ENCODE data around the gene NELFE.
"Not testable (repeated sequence)": the region's sequence is repeated elsewhere in the genome, so short reads cannot be mapped to it uniquely, and the experiment has no call there.

Gene NELFE

DNA sequence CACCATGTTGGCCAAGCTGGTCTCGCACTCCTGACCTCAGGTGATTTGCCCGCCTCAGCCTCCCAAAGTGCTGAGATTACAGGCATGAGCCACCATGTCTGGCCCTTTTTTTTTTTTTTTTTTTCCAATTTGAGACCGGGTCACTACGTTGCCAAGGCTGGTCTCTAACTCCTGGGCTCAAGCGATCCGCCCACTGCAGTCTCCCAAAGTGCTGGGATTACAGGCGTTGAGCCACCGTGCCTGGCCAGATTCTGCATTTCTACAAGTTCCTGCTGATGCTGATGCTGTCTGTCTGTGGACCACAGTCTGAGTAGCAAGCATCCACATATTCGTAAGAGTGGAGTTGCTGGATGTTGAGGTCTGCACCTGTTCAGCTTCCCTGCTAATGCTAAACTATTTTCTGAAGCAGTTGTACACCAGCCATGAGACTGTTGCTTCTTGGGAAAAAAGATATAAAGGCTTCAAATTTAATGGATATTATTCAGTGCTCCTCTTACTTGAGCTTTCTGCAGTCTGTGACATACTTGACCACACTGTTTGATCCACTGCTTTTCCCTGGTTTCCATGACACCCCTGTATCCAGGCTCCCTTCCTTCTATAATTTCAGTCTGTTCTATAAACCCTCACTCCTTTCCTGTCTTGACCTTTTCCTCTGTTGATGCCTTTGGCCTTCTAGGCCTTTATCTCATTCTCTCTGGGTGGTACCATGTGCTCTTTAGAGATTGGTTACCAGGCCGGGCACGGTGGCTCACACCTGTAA, 46.8 kb downstream of the NELFE start:
- DNase-seq, result no peak

DNA sequence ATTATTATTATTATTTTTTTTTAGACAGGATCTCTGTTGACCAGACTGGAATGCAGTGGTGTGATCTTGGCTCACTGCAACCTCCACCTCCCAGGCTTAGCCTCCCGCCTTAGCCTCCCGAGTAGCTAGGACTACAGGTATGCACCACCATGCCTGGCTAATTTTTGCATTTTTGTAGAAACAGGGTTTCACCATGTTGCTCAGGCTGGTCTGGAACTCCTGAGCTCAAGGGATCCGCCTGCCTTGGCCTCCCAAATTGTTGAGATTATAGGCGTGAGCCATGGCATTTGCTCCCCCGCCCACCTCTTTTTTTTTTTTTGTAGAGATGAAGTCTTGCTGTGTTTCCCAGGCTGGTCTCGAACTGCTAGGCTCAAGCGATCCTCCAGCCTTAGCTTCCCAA, 49.5 kb downstream of the NELFE start:
- DNase-seq, result not testable (repeated sequence)

GRCh38 chr6:31908791-31909190, 50.0 kb downstream of the NELFE start:
- DNase-seq, result no peak

DNA sequence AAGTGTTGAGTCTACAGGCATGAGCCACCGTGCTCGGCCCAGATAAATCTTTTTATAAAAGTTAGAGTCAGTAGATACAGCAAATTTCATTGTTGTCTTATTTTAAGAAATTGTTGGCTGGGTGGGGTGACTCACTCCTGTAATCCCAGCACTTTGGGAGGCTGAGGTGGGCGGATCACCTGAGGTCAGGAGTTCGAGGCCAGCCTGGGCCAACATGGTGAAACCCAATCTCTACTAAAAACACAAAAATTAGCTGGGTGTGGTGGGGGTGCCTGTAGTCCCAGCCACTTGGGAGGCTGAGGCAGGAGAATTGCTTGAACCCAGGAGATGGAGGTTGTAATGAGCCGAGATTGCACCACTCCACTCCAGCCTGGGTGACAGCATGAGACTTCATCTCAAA, 50.5 kb downstream of the NELFE start:
- not testable (repeated sequence) for DNase-seq

GRCh38 chr6:31907158-31907813, 51.5 kb downstream of the NELFE start:
- DNase-seq, result no peak

GRCh38 chr6:31906727-31907126, 52.0 kb downstream of the NELFE start:
- DNase-seq, result not testable (repeated sequence)

DNA sequence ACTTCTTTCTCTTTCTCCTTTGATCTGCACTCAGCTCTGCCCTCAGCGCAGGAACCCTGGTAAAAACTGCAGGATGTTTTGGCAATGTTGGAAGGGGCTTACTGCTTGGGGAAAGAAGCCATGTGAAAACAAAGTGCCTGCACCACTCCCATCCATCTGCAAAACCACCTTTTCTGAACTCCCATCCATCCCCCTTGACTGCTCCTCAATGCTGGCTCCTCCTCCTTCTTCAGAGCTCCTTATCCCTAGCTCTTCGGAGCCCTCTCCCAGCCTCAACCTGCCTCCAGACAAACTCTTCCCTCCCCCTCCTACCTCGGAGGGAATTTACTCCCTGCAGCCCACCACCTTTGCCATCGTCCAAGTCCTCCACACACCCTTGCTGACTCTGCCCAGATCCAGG, 52.6 kb downstream of the NELFE start:
- no peak for DNase-seq

DNA sequence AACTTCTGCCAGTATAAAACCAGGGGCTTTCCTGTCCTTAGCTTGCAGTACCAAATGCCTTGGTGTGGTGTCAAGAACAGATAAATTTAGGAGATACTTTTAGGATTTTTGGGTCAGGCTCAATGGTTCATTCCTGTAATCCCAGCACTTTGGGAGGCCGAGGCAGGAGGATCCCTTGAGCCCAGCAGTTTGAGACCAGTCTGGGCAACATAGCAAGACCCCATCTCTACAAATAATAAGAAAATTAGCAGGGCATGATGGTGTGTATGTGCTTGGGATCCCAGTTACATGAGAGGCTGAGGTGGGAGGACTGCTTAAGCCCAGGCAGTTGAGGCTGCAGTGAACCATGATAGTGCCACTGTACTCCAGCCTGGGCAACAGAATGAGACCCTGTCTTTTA, 53.7 kb downstream of the NELFE start:
- no peak for DNase-seq

DNA sequence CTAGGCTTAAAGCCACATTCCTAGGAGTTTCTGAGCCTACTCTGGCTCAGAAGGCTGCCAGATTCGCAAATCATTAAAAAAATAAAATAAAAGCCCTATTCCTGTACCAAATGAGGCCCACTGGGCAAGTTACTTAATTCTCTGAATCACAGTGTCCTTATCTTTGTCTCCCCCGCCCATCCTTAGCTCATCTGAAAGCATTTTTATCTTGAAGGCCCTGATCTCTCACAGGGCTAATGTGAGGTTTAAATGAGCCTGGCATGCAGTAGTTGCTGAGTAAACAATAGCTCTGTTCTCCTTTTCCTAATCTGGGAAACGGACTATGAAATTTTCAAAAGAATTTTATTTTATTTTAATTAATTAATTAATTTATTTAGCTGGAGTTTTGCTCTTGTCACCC, 54.8 kb downstream of the NELFE start:
- no peak for DNase-seq

All from CD4-positive, alpha-beta T cell treated with Interleukin-1 beta for 1 hour (primary cell).